HCT116 (cell line): ENCODE data around the gene PCSK2. TPM values are rescaled to one million over a fixed set of nuclear protein-coding genes. Genes with fewer than 3 reads are reported as not detected.

ENCODE experiments used
- ATAC-seq: fragments of 200-7000 bp; cut with Tn5 transposase; 2 replicates; pipeline ENCODE4 v1.9.1; 2020; ENCODE audit warnings: mild to moderate bottlenecking, moderate library complexity
- BruUV-seq: library from RNA; stranded (reverse); fragments of 400-500 nt; replicated peaks from 2 replicates; lab custom pipeline; 2021; lab: Mats Ljungman, UMichigan
- CTCF ChIA-PET: fragments of 300-600 bp; sonication (Branson Sonifier 250); formaldehyde crosslinking; loops from one replicate; lab custom pipeline; 2021; ENCODE audit warnings: antibody characterized with exemption; lab: Charles Lee
- POLR2A ChIA-PET: fragments of 300-600, 350-600 bp; sonication (Branson Sonifier 250); formaldehyde crosslinking; loops from one replicate; lab custom pipeline; 2021; ENCODE audit warnings: antibody characterized with exemption; lab: Charles Lee
- RAD21 ChIA-PET, 2 experiments: fragments of 300-600 bp; sonication (Branson Sonifier 250); formaldehyde crosslinking; loops; one replicate each; lab custom pipeline; 2023; ENCODE audit warnings: low total read pairs in 2 of 2; ENCODE audit not compliant: uncharacterized antibody in 2 of 2, unreplicated experiment in 2 of 2, low non-redundant PET in 1 of 2; lab: Charles Lee
- DNase-seq: peaks from one replicate; pipeline ENCODE4 v3.0.0-alpha.2; 2010; ENCODE audit warnings: low read depth, low spot score
- H2AFZ ChIP-seq: fragments of 200-600 bp; shearing (Covaris generic), sonication (generic); 2 replicates; pipeline ENCODE4 v1.6.1; 2017; ENCODE audit warnings: low read depth, mixed run types, mixed read lengths, antibody characterized with exemption, low read length; ENCODE audit not compliant: poor library complexity, severe bottlenecking
- H3K27ac ChIP-seq: 2 replicates; pipeline ENCODE4 v1.5.1; 2012; ENCODE audit warnings: low read depth, low read length
- H3K27me3 ChIP-seq: fragments of 200-600 bp; sonication (generic); 2 replicates; pipeline ENCODE4 v1.6.1; 2016; ENCODE audit warnings: mixed run types, low read length, mixed read lengths; ENCODE audit not compliant: insufficient read depth
- H3K36me3 ChIP-seq, 2 experiments: fragments of 200-500 bp in 1 of 2; fragments of 200-600 bp in 1 of 2; sonication (Bioruptor generic) in 1 of 2; sonication (generic) in 1 of 2; 2 replicates each; pipeline versions ENCODE4 v1.5.1 to v1.6.1; 2014 to 2016; ENCODE audit warnings: low read length in 2 of 2, inconsistent platforms in 1 of 2, mixed read lengths in 1 of 2, mixed run types in 1 of 2; ENCODE audit not compliant: insufficient read depth in 2 of 2, control insufficient read depth in 1 of 2
- H3K4me1 ChIP-seq, 2 experiments: fragments of 200-600 bp in 1 of 2; sonication (generic) in 1 of 2; 2 replicates each; pipeline versions ENCODE4 v1.5.1 to v1.6.1; 2012 to 2017; ENCODE audit warnings: low read length in 2 of 2, inconsistent platforms in 1 of 2, mild to moderate bottlenecking in 1 of 2, mixed read lengths in 1 of 2, mixed run types in 1 of 2, moderate library complexity in 1 of 2; ENCODE audit not compliant: insufficient read depth in 2 of 2, control insufficient read depth in 1 of 2
- H3K4me2 ChIP-seq: fragments of 200-600 bp; sonication (generic); 2 replicates; pipeline ENCODE4 v1.6.1; 2017; ENCODE audit warnings: mixed run types, low read length, mixed read lengths
- H3K4me3 ChIP-seq, 2 experiments: fragments of 200-600 bp in 1 of 2; sonication (generic) in 1 of 2; replicated peaks in 1 of 2; 2 replicates each; pipeline ENCODE4 v1.5.1; 2011 to 2016; ENCODE audit warnings: low read length in 2 of 2, control low read depth in 1 of 2, low read depth in 1 of 2, mild to moderate bottlenecking in 1 of 2, mixed read lengths in 1 of 2, mixed run types in 1 of 2
- H3K79me2 ChIP-seq: fragments of 200-600 bp; sonication (generic); 2 replicates; pipeline ENCODE4 v1.6.1; 2017; ENCODE audit warnings: mild to moderate bottlenecking, mixed run types, low read length, moderate library complexity, mixed read lengths; ENCODE audit not compliant: insufficient read depth
- H3K9ac ChIP-seq: fragments of 200-600 bp; sonication (generic); 2 replicates; pipeline ENCODE4 v1.6.1; 2016; ENCODE audit warnings: low read length, mixed read lengths
- H3K9me2 ChIP-seq: fragments of 200-600 bp; sonication (generic), shearing (Covaris generic); 2 replicates; pipeline ENCODE4 v1.6.1; 2017; ENCODE audit warnings: mixed run types, mild to moderate bottlenecking, moderate library complexity; ENCODE audit not compliant: insufficient read depth
- H3K9me3 ChIP-seq, 2 experiments: fragments of 200-500 bp in 1 of 2; fragments of 200-600 bp in 1 of 2; sonication (Bioruptor generic) in 1 of 2; sonication (generic) in 1 of 2; 2 replicates each; pipeline ENCODE4 v1.6.1; 2014 to 2017; ENCODE audit warnings: low read length in 2 of 2, mixed read lengths in 2 of 2, inconsistent platforms in 1 of 2, low read depth in 1 of 2, mild to moderate bottlenecking in 1 of 2, mixed run types in 1 of 2, moderate library complexity in 1 of 2; ENCODE audit not compliant: control insufficient read depth in 1 of 2, insufficient read depth in 1 of 2
- H4K20me1 ChIP-seq: fragments of 200-600 bp; sonication (generic), shearing (Covaris generic); 2 replicates; pipeline ENCODE4 v1.6.1; 2017; ENCODE audit warnings: mixed run types, mild to moderate bottlenecking, moderate library complexity; ENCODE audit not compliant: insufficient read depth
- ATF3 ChIP-seq: IDR thresholded peaks from 2 replicates; pipeline ENCODE4 v1.6.1; 2012
- EGR1 ChIP-seq: IDR thresholded peaks from 2 replicates; pipeline ENCODE4 v1.6.1; 2012; ENCODE audit warnings: low read depth
- EZH2 ChIP-seq: fragments of 200-600 bp; sonication (generic); IDR thresholded peaks from 2 replicates; pipeline ENCODE4 v1.6.1; 2017; ENCODE audit warnings: antibody characterized with exemption, mixed run types
- MAX ChIP-seq: IDR thresholded peaks from 2 replicates; pipeline ENCODE4 v1.6.1; 2012
- POLR2A ChIP-seq: IDR thresholded peaks from 2 replicates; pipeline ENCODE4 v1.7.0; 2011; ENCODE audit warnings: borderline replicate concordance; ENCODE audit not compliant: insufficient read depth, insufficient read length; ENCODE audit errors: extremely low read depth
- POLR2AphosphoS5 ChIP-seq: IDR thresholded peaks from 2 replicates; pipeline ENCODE4 v1.6.1; 2011; ENCODE audit warnings: mild to moderate bottlenecking, low read depth, low read length, moderate library complexity
- REST ChIP-seq: IDR thresholded peaks from 2 replicates; pipeline ENCODE4 v1.6.1; 2012; ENCODE audit warnings: low read depth
- SIN3A ChIP-seq: IDR thresholded peaks from 2 replicates; pipeline ENCODE4 v1.6.1; 2012; ENCODE audit warnings: low read depth
- TCF7L2 ChIP-seq: IDR thresholded peaks from 2 replicates; pipeline ENCODE4 v1.7.0; 2011; ENCODE audit warnings: borderline replicate concordance, inconsistent platforms; ENCODE audit not compliant: insufficient read depth, insufficient read length; ENCODE audit errors: extremely low read depth
- YY1 ChIP-seq: IDR thresholded peaks from 2 replicates; pipeline ENCODE4 v1.6.1; 2011; ENCODE audit warnings: low read length, low read depth, moderate library complexity, mild to moderate bottlenecking; ENCODE audit not compliant: insufficient replicate concordance; ENCODE audit errors: extremely low read depth
- ZBTB33 ChIP-seq: IDR thresholded peaks from 2 replicates; pipeline ENCODE4 v1.6.1; 2011; ENCODE audit warnings: mild to moderate bottlenecking, low read length, moderate library complexity; ENCODE audit not compliant: insufficient replicate concordance; ENCODE audit errors: extremely low read depth
- ZFX ChIP-seq: fragments of 450-650 bp; IDR thresholded peaks from 2 replicates; pipeline ENCODE4 v1.6.1; 2017
- ZNF274 ChIP-seq: fragments of 200-500 bp; sonication (Bioruptor generic); IDR thresholded peaks from 2 replicates; pipeline ENCODE4 v1.6.1; 2014; ENCODE audit warnings: mild to moderate bottlenecking, low read depth, low read length, inconsistent platforms
- intact Hi-C: fragments of 100-400 bp; cut with micrococcal nuclease; formaldehyde crosslinking; loops from 2 replicates; pipeline ENCODE4 v1.10.0; 2022
- total RNA-seq: library from RNA; stranded (reverse); gene quantifications from one replicate; pipeline ENCODE4 v1.2.1, GENCODE V29; 2021; ENCODE audit not compliant: unreplicated experiment

PCSK2 gene
- total RNA-seq, 1 experiment from 2014 or later, result not detected

- no peaks in the 10 kb centered on the region for H4K20me1 ChIP-seq
- no TSS peak for BruUV-seq
- POLR2A ChIA-PET, result no interaction called here
These were observed 266.3 kb downstream of the PCSK2 start for GRCh38 chr20:17493173-17493572.

More at GRCh38 chr20:17493173-17493572, 266.3 kb downstream of the PCSK2 start:
- ChIA-PET CTCF (no interaction called here), RAD21 (no interaction called here)
- ATAC-seq (no peak), DNase-seq (no peak)
- Histone ChIP-seq H3K79me2 (no peaks in the 10 kb centered on the region), H3K4me3 (no peak overlapping the region), H3K4me1 (no peaks in the 10 kb centered on the region), H3K9me3 (no peaks in the 10 kb centered on the region), H3K36me3 (no peaks in the 10 kb centered on the region; a peak in 1 of 4 replicates), H3K9me2 (no peaks in the 10 kb centered on the region), H3K4me2 (no peak overlapping the region), H3K27me3 (no peaks in the 10 kb centered on the region; the same call in 1 of the 2 replicates), H3K27ac (no peak overlapping the region), H3K9ac (no peak overlapping the region), H2AFZ (no peak overlapping the region)
- TF ChIP-seq ZNF274 (no peak), EGR1 (no peak), EZH2 (no peak), REST (no peak), SIN3A (no peak), MAX (no peak), POLR2A (no peak), TCF7L2 (no peak), ZBTB33 (no peak), YY1 (no peak), ATF3 (no peak), POLR2AphosphoS5 (no peak), ZFX (no peak)
- intact Hi-C loops, result no loop called here
